HG02571 (cell line): ENCODE data around the gene ST6GALNAC1.
"Not testable (repeated sequence)": the region's sequence is repeated elsewhere in the genome, so short reads cannot be mapped to it uniquely, and the experiment has no call there.

Experiments used
- ATAC-seq: cut with Tn5 transposase; IDR thresholded peaks from one replicate; pipeline ENCODE4 v1.9.1; 2021; ENCODE audit warnings: mild to moderate bottlenecking, moderate library complexity; ENCODE audit not compliant: unreplicated experiment

Gene ST6GALNAC1

GRCh38 chr17:76642994-76643393 is 563 bp downstream of the ST6GALNAC1 start:
- no peak for ATAC-seq

GRCh38 chr17:76642032-76642561 is 1.5 kb downstream of the ST6GALNAC1 start:
- no peak for ATAC-seq

- no peak for ATAC-seq
These were observed 2.1 kb downstream of the ST6GALNAC1 start for GRCh38 chr17:76641501-76641900.

- no peak for ATAC-seq
These were observed 2.8 kb downstream of the ST6GALNAC1 start for GRCh38 chr17:76640550-76641380.

GRCh38 chr17:76638263-76638662 is 5.3 kb downstream of the ST6GALNAC1 start:
- no peak for ATAC-seq

- not testable (repeated sequence) for ATAC-seq
These were observed 6.9 kb downstream of the ST6GALNAC1 start for GRCh38 chr17:76636486-76637206.

GRCh38 chr17:76635659-76636360 is 7.7 kb downstream of the ST6GALNAC1 start:
- ATAC-seq: no peak

GRCh38 chr17:76635039-76635438 is 8.5 kb downstream of the ST6GALNAC1 start:
- no peak for ATAC-seq

- no peak for ATAC-seq
These were observed 9.8 kb downstream of the ST6GALNAC1 start for GRCh38 chr17:76633628-76634328.

GRCh38 chr17:76631821-76632565 is 11.6 kb downstream of the ST6GALNAC1 start:
- no peak for ATAC-seq

- ATAC-seq: no peak
These were observed 13.4 kb downstream of the ST6GALNAC1 start for GRCh38 chr17:76630151-76630550.

- ATAC-seq: no peak
These were observed 16.0 kb downstream of the ST6GALNAC1 start for GRCh38 chr17:76627510-76627909.

GRCh38 chr17:76626442-76626841 is 17.1 kb downstream of the ST6GALNAC1 start:
- no peak for ATAC-seq

GRCh38 chr17:76625496-76625895 is 18.1 kb downstream of the ST6GALNAC1 start:
- no peak for ATAC-seq

- ATAC-seq: no peak
These were observed 20.0 kb downstream of the ST6GALNAC1 start for GRCh38 chr17:76623271-76624146.

GRCh38 chr17:76617838-76618237 is 25.7 kb downstream of the ST6GALNAC1 start:
- no peak for ATAC-seq

- ATAC-seq: no peak
These were observed 28.5 kb downstream of the ST6GALNAC1 start for GRCh38 chr17:76614912-76615617.

GRCh38 chr17:76614064-76614759 is 29.3 kb downstream of the ST6GALNAC1 start:
- not testable (repeated sequence) for ATAC-seq
